SK-N-SH treated with all-trans-retinoic acid at 6 μM for 48 hours (cell line): ENCODE measurements around the gene PLRG1.

Experiments
- ATAC-seq: fragments of 200-7000 bp; cut with Tn5 transposase; 3 replicates; pipeline ENCODE4 v1.9.1; 2020; ENCODE audit warnings: mild to moderate bottlenecking, moderate library complexity
- ARNTL ChIP-seq: fragments of 450-650 bp; formaldehyde crosslinking; IDR thresholded peaks from 2 replicates; pipeline ENCODE4 v1.5.0; 2020; ENCODE audit warnings: low read depth, mild to moderate bottlenecking, moderate library complexity, borderline replicate concordance
- BACH2 ChIP-seq: fragments of 250-450 bp; sonication (Bioruptor Pico); IDR thresholded peaks from 2 replicates; pipeline ENCODE4 v1.9.0; 2021; ENCODE audit warnings: mild to moderate bottlenecking, borderline replicate concordance
- CSDC2 ChIP-seq: fragments of 250-450 bp; sonication (Bioruptor Pico); IDR thresholded peaks from 2 replicates; pipeline ENCODE4 v1.5.0; 2020; ENCODE audit warnings: mild to moderate bottlenecking, moderate library complexity
- ESRRG ChIP-seq: fragments of 250-450 bp; sonication (Bioruptor Pico); IDR thresholded peaks from 2 replicates; pipeline ENCODE4 v1.6.1; 2021; ENCODE audit warnings: mild to moderate bottlenecking
- GLIS3 ChIP-seq: fragments of 250-450 bp; sonication (Bioruptor Pico); IDR thresholded peaks from 2 replicates; pipeline ENCODE4 v1.5.0; 2020; ENCODE audit warnings: mild to moderate bottlenecking, moderate library complexity
- ISL1 ChIP-seq: fragments of 250-450 bp; sonication (Bioruptor Pico); IDR thresholded peaks from 2 replicates; pipeline ENCODE4 v2.1.2; 2022; ENCODE audit warnings: mild to moderate bottlenecking, moderate library complexity
- PPARA ChIP-seq: fragments of 250-450 bp; sonication (Bioruptor Pico); IDR thresholded peaks from 2 replicates; pipeline ENCODE4 v1.5.0; 2020; ENCODE audit warnings: mild to moderate bottlenecking, borderline replicate concordance
- RARB ChIP-seq: fragments of 250-450 bp; sonication (Bioruptor Pico); IDR thresholded peaks from 2 replicates; pipeline ENCODE4 v1.8.0; 2021; ENCODE audit warnings: mild to moderate bottlenecking, moderate library complexity
- SNAI2 ChIP-seq: fragments of 250-450 bp; sonication (Bioruptor Pico); IDR thresholded peaks from 2 replicates; pipeline ENCODE4 v1.5.0; 2020; ENCODE audit warnings: mild to moderate bottlenecking, moderate library complexity
- TCF4 ChIP-seq: fragments of 250-450 bp; sonication (Bioruptor Pico); IDR thresholded peaks from 2 replicates; pipeline ENCODE4 v1.8.0; 2021; ENCODE audit warnings: mild to moderate bottlenecking, moderate library complexity, borderline replicate concordance
- TOX ChIP-seq: fragments of 250-450 bp; sonication (Bioruptor Pico); IDR thresholded peaks from 2 replicates; pipeline ENCODE4 v1.8.0; 2021; ENCODE audit warnings: mild to moderate bottlenecking, moderate library complexity, borderline replicate concordance
- ZC3H10 ChIP-seq: fragments of 250-450 bp; sonication (Bioruptor Pico); IDR thresholded peaks from 2 replicates; pipeline ENCODE4 v1.5.1; 2021; ENCODE audit warnings: mild to moderate bottlenecking, moderate library complexity
- ZFP30 ChIP-seq: fragments of 450-650 bp; formaldehyde crosslinking; IDR thresholded peaks from 2 replicates; pipeline ENCODE4 v1.5.0; 2022; ENCODE audit warnings: mild to moderate bottlenecking, moderate library complexity
- ZNF565 ChIP-seq: fragments of 450-650 bp; formaldehyde crosslinking; conservative IDR thresholded peaks from 2 replicates; pipeline ENCODE4 v1.5.0; 2020; ENCODE audit warnings: low read depth, mild to moderate bottlenecking, moderate library complexity
- ZNF70 ChIP-seq: fragments of 450-650 bp; formaldehyde crosslinking; IDR thresholded peaks from 2 replicates; pipeline ENCODE4 v1.5.0; 2020; ENCODE audit warnings: mild to moderate bottlenecking, moderate library complexity
- ZNF8 ChIP-seq: fragments of 450-650 bp; formaldehyde crosslinking; IDR thresholded peaks from 2 replicates; pipeline ENCODE4 v1.5.0; 2020; ENCODE audit warnings: mild to moderate bottlenecking, moderate library complexity
- TF ChIP-seq, protein P1 (sequence below): fragments of 250-450 bp; sonication (Bioruptor Pico); IDR thresholded peaks from 2 replicates; pipeline ENCODE4 v1.8.0; 2021; ENCODE audit warnings: low read depth, mild to moderate bottlenecking, moderate library complexity, borderline replicate concordance
- TF ChIP-seq, protein P2 (sequence below): fragments of 250-450 bp; sonication (Bioruptor Pico); IDR thresholded peaks from 2 replicates; pipeline ENCODE4 v1.8.0; 2020; ENCODE audit warnings: mild to moderate bottlenecking, moderate library complexity, borderline replicate concordance
- TF ChIP-seq, protein P3 (sequence below): fragments of 250-450 bp; sonication (Bioruptor Pico); IDR thresholded peaks from 2 replicates; pipeline ENCODE4 v1.5.1; 2020; ENCODE audit warnings: low read depth, mild to moderate bottlenecking, moderate library complexity
- TF ChIP-seq, protein P4 (sequence below): fragments of 250-450 bp; sonication (Bioruptor Pico); IDR thresholded peaks from 2 replicates; pipeline ENCODE4 v1.5.0; 2020; ENCODE audit warnings: mild to moderate bottlenecking, moderate library complexity

PLRG1 gene

DNA sequence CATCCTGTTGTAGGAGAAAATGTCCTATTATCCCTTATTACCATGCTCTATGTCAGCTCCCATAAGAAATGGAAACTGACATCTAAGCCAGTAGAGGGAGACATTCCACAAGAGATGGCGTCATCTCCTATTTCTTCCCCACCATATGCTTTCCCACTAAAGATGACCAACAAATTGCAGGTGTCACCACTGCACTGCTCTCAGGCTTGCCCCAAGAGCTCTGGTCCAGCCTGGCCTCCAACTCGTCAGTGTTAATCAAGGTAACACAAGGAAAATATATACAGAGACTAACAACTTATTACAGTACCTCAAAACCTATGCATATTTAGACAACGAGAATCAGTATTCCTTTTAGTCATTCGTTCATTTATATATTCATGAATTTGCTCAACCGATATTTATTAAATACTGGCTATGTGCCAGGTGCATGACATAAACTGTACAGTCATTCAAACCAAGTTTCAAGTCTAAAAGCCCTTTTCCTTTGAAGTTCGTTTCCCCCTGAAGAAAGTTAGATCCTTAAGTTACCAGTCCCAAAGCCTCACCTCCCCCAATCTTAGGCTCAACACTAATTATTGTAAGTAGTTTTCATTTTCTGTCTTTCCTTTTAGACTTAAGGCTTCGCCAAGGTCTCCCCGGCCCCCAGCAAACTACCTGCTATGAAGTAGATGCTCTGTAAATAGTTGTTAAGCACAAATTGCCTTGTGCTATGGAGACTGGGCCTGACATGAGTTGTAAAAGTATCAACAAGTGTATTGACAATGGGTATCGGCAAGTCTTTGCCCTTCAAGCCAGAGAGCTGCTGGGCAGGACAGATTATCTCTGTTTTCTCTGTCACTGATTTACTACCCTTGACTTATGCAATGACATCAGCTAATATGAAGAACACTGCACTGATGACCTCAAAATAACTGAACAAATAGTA, 9.6 kb upstream of the PLRG1 start:
- ATAC-seq = peak; percentile 99
- TF ChIP-seq CSDC2 = no peak
- TF ChIP-seq PPARA (CRISPR knock-in tag) = no peak
- TF ChIP-seq ESRRG = no peak

DNA sequence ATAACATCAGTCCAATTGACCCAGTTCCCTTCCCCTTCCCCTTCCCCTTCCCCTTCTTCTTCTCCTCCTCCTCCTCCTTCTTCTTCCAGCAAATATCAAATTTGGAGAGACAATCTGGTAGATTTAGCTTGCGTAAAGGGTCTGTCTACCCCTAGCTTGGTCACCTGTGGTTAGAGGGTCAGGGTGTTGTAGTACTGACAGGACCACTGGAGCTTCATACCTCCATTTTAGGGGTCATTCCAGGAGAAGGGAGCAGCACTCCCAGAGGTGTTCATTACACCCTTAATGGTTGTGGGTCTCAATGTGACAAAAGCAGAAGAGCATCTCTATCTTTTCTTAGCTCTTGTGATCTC, 8.9 kb upstream of the PLRG1 start:
- TF ChIP-seq, protein P1, sequence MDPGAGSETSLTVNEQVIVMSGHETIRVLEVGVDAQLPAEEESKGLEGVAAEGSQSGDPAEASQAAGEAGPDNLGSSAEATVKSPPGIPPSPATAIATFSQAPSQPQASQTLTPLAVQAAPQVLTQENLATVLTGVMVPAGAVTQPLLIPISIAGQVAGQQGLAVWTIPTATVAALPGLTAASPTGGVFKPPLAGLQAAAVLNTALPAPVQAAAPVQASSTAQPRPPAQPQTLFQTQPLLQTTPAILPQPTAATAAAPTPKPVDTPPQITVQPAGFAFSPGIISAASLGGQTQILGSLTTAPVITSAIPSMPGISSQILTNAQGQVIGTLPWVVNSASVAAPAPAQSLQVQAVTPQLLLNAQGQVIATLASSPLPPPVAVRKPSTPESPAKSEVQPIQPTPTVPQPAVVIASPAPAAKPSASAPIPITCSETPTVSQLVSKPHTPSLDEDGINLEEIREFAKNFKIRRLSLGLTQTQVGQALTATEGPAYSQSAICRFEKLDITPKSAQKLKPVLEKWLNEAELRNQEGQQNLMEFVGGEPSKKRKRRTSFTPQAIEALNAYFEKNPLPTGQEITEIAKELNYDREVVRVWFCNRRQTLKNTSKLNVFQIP (CRISPR knock-in tag) = no peak
- TF ChIP-seq RARB (CRISPR knock-in tag) (no peak), ZNF70 (CRISPR knock-in tag) (no peak), TOX (CRISPR knock-in tag) (no peak), ISL1 (no peak), BACH2 (CRISPR knock-in tag) (no peak), ZNF565 (CRISPR knock-in tag) (no peak), GLIS3 (CRISPR knock-in tag) (no peak), TCF4 (CRISPR knock-in tag) (no peak), ZFP30 (CRISPR knock-in tag) (no peak), CSDC2 (no peak), ZNF8 (CRISPR knock-in tag) (no peak), ARNTL (CRISPR knock-in tag) (no peak), ZC3H10 (no peak), PPARA (CRISPR knock-in tag) (no peak), SNAI2 (CRISPR knock-in tag) (no peak)
- TF ChIP-seq, protein P2, sequence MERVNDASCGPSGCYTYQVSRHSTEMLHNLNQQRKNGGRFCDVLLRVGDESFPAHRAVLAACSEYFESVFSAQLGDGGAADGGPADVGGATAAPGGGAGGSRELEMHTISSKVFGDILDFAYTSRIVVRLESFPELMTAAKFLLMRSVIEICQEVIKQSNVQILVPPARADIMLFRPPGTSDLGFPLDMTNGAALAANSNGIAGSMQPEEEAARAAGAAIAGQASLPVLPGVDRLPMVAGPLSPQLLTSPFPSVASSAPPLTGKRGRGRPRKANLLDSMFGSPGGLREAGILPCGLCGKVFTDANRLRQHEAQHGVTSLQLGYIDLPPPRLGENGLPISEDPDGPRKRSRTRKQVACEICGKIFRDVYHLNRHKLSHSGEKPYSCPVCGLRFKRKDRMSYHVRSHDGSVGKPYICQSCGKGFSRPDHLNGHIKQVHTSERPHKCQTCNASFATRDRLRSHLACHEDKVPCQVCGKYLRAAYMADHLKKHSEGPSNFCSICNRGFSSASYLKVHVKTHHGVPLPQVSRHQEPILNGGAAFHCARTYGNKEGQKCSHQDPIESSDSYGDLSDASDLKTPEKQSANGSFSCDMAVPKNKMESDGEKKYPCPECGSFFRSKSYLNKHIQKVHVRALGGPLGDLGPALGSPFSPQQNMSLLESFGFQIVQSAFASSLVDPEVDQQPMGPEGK (CRISPR knock-in tag) = no peak
- TF ChIP-seq, protein P3, sequence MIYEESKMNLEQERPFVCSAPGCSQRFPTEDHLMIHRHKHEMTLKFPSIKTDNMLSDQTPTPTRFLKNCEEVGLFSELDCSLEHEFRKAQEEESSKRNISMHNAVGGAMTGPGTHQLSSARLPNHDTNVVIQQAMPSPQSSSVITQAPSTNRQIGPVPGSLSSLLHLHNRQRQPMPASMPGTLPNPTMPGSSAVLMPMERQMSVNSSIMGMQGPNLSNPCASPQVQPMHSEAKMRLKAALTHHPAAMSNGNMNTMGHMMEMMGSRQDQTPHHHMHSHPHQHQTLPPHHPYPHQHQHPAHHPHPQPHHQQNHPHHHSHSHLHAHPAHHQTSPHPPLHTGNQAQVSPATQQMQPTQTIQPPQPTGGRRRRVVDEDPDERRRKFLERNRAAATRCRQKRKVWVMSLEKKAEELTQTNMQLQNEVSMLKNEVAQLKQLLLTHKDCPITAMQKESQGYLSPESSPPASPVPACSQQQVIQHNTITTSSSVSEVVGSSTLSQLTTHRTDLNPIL (CRISPR knock-in tag) = no peak
- TF ChIP-seq, protein P4, sequence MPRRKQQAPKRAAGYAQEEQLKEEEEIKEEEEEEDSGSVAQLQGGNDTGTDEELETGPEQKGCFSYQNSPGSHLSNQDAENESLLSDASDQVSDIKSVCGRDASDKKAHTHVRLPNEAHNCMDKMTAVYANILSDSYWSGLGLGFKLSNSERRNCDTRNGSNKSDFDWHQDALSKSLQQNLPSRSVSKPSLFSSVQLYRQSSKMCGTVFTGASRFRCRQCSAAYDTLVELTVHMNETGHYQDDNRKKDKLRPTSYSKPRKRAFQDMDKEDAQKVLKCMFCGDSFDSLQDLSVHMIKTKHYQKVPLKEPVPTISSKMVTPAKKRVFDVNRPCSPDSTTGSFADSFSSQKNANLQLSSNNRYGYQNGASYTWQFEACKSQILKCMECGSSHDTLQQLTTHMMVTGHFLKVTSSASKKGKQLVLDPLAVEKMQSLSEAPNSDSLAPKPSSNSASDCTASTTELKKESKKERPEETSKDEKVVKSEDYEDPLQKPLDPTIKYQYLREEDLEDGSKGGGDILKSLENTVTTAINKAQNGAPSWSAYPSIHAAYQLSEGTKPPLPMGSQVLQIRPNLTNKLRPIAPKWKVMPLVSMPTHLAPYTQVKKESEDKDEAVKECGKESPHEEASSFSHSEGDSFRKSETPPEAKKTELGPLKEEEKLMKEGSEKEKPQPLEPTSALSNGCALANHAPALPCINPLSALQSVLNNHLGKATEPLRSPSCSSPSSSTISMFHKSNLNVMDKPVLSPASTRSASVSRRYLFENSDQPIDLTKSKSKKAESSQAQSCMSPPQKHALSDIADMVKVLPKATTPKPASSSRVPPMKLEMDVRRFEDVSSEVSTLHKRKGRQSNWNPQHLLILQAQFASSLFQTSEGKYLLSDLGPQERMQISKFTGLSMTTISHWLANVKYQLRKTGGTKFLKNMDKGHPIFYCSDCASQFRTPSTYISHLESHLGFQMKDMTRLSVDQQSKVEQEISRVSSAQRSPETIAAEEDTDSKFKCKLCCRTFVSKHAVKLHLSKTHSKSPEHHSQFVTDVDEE (CRISPR knock-in tag) = no peak
- ATAC-seq = peak; percentile 59

DNA sequence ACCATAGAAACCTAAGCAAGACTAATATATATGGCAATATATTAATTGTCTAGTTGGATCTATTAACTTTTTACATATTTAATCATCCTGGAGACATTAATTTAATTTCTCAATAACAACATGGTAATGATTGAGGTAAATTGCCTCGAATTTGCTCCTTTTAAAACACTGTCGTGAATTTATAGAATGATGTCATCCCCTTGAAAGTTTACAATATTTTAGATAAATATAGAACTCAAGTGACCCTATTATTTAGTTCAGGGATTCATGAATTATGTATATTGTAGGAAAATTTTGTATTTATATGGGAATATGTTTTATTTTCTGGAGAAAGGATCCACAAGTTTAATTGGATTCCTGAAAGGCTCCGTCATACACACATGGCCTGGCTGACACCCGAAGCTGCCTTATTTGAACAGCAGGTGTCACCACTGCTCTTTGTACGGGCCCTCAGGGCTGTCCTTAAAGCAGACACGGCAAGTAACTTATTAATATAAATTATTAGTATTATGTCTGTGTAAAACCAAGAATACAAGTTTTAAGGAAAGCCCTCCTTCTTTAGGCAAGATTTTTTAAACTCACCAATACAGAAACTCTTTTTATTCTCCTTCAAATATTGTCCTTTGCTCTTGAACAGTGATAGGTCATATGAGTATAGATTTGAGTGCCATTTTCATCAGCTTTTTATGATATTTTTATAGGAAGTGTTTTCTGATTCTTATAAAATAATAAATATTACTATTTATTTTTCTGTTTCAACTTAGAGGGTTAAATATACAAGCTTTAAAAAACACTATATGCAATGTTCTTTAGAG, 1.9 kb upstream of the PLRG1 start:
- TF ChIP-seq, protein P4 (CRISPR knock-in tag) = no peak
- no peak for TF ChIP-seq ISL1
- ATAC-seq = peak; percentile 70
